K562 (cell line): ENCODE measurements around the gene SMAD3. TPM values are rescaled to one million over a fixed set of nuclear protein-coding genes. Genes with fewer than 3 reads are reported as not detected.

ENCODE experiments used
- ATAC-seq: fragments of 200-7000 bp; cut with Tn5 transposase; 3 replicates; pipeline ENCODE4 v1.9.1; 2020; ENCODE audit warnings: moderate library complexity
- BruUV-seq: library from RNA; stranded (reverse); fragments of 400-500 nt; replicated peaks from 2 replicates; lab custom pipeline; 2021; lab: Mats Ljungman, UMichigan
- CTCF ChIA-PET: fragments of 300-600 bp; formaldehyde crosslinking; extraction: SDS; loops from one replicate; lab custom pipeline; 2021; ENCODE audit warnings: low intra/inter-chr PET ratio; lab: Yijun Ruan, JAX
- POLR2A ChIA-PET: fragments of 300-600, 350-650 bp; sonication (Branson Sonifier 250); formaldehyde crosslinking; extraction: SDS; loops from one replicate; lab custom pipeline; 2021; ENCODE audit warnings: antibody characterized with exemption, inconsistent platforms; lab: Yijun Ruan, JAX
- DNase-seq, 4 experiments: peaks; one replicate each; pipeline versions ENCODE4 v3.0.0 to v3.0.0-alpha.2; 2011 to 2018; ENCODE audit warnings: low spot score in 3 of 4, mixed read lengths in 3 of 4; ENCODE audit errors: extremely low read depth in 1 of 4
- FAIRE-seq: peaks from 2 replicates; lab custom pipeline; 2011; peaks lifted over from hg19 to GRCh38; lab: Jason Lieb, UNC
- H2AFZ ChIP-seq: 2 replicates; pipeline ENCODE4 v1.6.0; 2011; ENCODE audit warnings: low read depth, low read length, control low read depth, inconsistent platforms
- H3K27ac ChIP-seq: fragments of 200-600 bp; 3 replicates; pipeline ENCODE4 v1.8.0; 2011; ENCODE audit warnings: low read depth, mild to moderate bottlenecking, control low read depth, inconsistent platforms, low read length, moderate library complexity, mixed read lengths; ENCODE audit errors: extremely low read depth
- H3K27me3 ChIP-seq, 2 experiments: fragments of 300-600 bp in 1 of 2; 2 replicates in 1 of 2; 3 replicates in 1 of 2; pipeline versions ENCODE4 v1.6.0 to v1.8.0; 2011; ENCODE audit warnings: inconsistent platforms in 2 of 2, low read length in 2 of 2, mild to moderate bottlenecking in 1 of 2, mixed read lengths in 1 of 2, moderate library complexity in 1 of 2; ENCODE audit not compliant: control insufficient read depth in 2 of 2, insufficient read depth in 2 of 2
- H3K36me3 ChIP-seq: fragments of 300-600 bp; 3 replicates; pipeline ENCODE4 v1.8.0; 2011; ENCODE audit warnings: mild to moderate bottlenecking, low read length, inconsistent platforms; ENCODE audit not compliant: control insufficient read depth, insufficient read depth
- H3K4me1 ChIP-seq, 2 experiments: fragments of 200-600 bp in 1 of 2; replicated peaks in 1 of 2; 2 replicates in 1 of 2; 3 replicates in 1 of 2; pipeline versions ENCODE4 v1.5.1 to v1.8.0; 2011; ENCODE audit warnings: inconsistent platforms in 2 of 2, low read length in 2 of 2, mild to moderate bottlenecking in 1 of 2, mixed read lengths in 1 of 2, moderate library complexity in 1 of 2; ENCODE audit not compliant: control insufficient read depth in 2 of 2, insufficient read depth in 2 of 2
- H3K4me2 ChIP-seq: 2 replicates; pipeline ENCODE4 v1.6.1; 2011; ENCODE audit warnings: low read length, control low read depth, inconsistent platforms, mixed read lengths; ENCODE audit not compliant: insufficient read depth
- H3K4me3 ChIP-seq: fragments of 200-600 bp; sonication (generic), shearing (Covaris generic); 2 replicates; pipeline ENCODE4 v1.5.1; 2016; ENCODE audit warnings: control low read depth, inconsistent platforms
- H3K79me2 ChIP-seq: fragments of 200-600 bp; 3 replicates; pipeline ENCODE4 v1.8.0; 2011; ENCODE audit warnings: low read length, inconsistent platforms; ENCODE audit not compliant: control insufficient read depth, insufficient read depth
- H3K9ac ChIP-seq, 2 experiments: 2 replicates each; pipeline versions ENCODE4 v1.6.0 to v1.6.1; 2011; ENCODE audit warnings: low read depth in 2 of 2, low read length in 2 of 2, control low read depth in 1 of 2, inconsistent platforms in 1 of 2, mild to moderate bottlenecking in 1 of 2, mixed read lengths in 1 of 2; ENCODE audit not compliant: insufficient read depth in 1 of 2
- H3K9me1 ChIP-seq: one replicate; pipeline ENCODE4 v1.6.0; 2011; ENCODE audit warnings: inconsistent platforms, mild to moderate bottlenecking, low read length, moderate library complexity; ENCODE audit not compliant: control insufficient read depth, insufficient read depth
- H3K9me3 ChIP-seq: replicated peaks from 2 replicates; pipeline ENCODE4 v1.5.1; 2011; ENCODE audit warnings: low read depth, low read length, inconsistent platforms; ENCODE audit not compliant: control insufficient read depth, insufficient read depth
- H4K20me1 ChIP-seq: replicated peaks from 2 replicates; pipeline ENCODE4 v1.6.1; 2011; ENCODE audit warnings: low read length, inconsistent platforms, mixed read lengths; ENCODE audit not compliant: control insufficient read depth, insufficient read depth
- MGA ChIP-seq: fragments of 450-650 bp; IDR thresholded peaks from 2 replicates; pipeline ENCODE4 v1.6.1; 2016; ENCODE audit warnings: mild to moderate bottlenecking, moderate library complexity
- MTA3 ChIP-seq: fragments of 450-650 bp; formaldehyde crosslinking; IDR thresholded peaks from 2 replicates; pipeline ENCODE4 v1.6.1; 2017; ENCODE audit warnings: mild to moderate bottlenecking, borderline replicate concordance
- XRCC5 ChIP-seq: fragments of 200-400 bp; formaldehyde crosslinking; IDR thresholded peaks from 2 replicates; pipeline ENCODE4 v1.6.1; 2017; ENCODE audit warnings: low read depth, mild to moderate bottlenecking, low read length
- ZNF592 ChIP-seq: fragments of 450-650 bp; IDR thresholded peaks from 2 replicates; pipeline ENCODE4 v1.6.1; 2017; ENCODE audit warnings: antibody characterized with exemption, mild to moderate bottlenecking
- WGBS: fragments of 100-300 bp; shearing (Covaris generic); methylation state at CpG from one replicate; pipeline ENCODE4 v1.1.6; 2016; ENCODE audit warnings: low coverage, mixed read lengths; ENCODE audit not compliant: insufficient coverage; ENCODE audit errors: missing lambda C conversion rate; 5-methylcytosine and 5-hydroxymethylcytosine counted together
- in situ Hi-C: fragments of 300-500 bp; cut with MboI; formaldehyde crosslinking; loops from 4 replicates; pipeline ENCODE4 v1.15.0; 2018; ENCODE audit warnings: inconsistent platforms, mixed read lengths
- intact Hi-C: fragments of 100-400 bp; cut with micrococcal nuclease; formaldehyde crosslinking; loops from 2 replicates; pipeline ENCODE4 v1.14.2; 2022
- polyA plus RNA-seq, 8 experiments: library from polyadenylated mRNA; depleted of rRNA in 4 of 8; stranded (reverse) in 5 of 8; unstranded in 3 of 8; fragments of >200 nt; fragmentation: Nextera tagmentation in 2 of 8; fragmentation: Illumina TruSeq in 1 of 8; extraction: Ambion mirVana in 2 of 8; extraction: Trizol in 1 of 8; gene quantifications; 2 replicates each; pipeline versions ENCODE4 v1.2.1 to v1.2.3, GENCODE V29; 2011 to 2014; ENCODE audit warnings: inconsistent platforms in 1 of 8, missing spikeins in 1 of 8
- total RNA-seq, 7 experiments: library from RNA; depleted of rRNA in 6 of 7; stranded (reverse); fragments of >200 nt in 6 of 7; fragmentation: Illumina TruSeq in 2 of 7; extraction: Trizol in 2 of 7; gene quantifications; 2 replicates each; pipeline versions ENCODE4 v1.2.1 to v1.2.3, GENCODE V29; 2011 to 2021; ENCODE audit warnings: low replicate concordance in 1 of 7

SMAD3 gene
- total and polyA plus RNA-seq, 9 of the 15 experiments (the other 6 are each of a cell fraction or from before 2014, with no cell fraction given): 4.3 to 39.2 (median 11.1) TPM

GRCh38 chr15:67018441-67018840, 47.0 kb upstream of the SMAD3 start:
- Histone ChIP-seq H3K4me2 (no peak overlapping the region), H3K36me3 (no peaks in the 10 kb centered on the region), H3K9me1 (no peaks in the 10 kb centered on the region), H3K27ac (no peak overlapping the region), H3K9me3 (no peaks in the 10 kb centered on the region), H3K4me1 (peaks cover 2 to 10% of the 10 kb centered on the region in 2 experiments), H3K27me3 (no peaks in the 10 kb centered on the region), H4K20me1 (no peaks in the 10 kb centered on the region), H3K79me2 (no peaks in the 10 kb centered on the region), H3K4me3 (no peak overlapping the region), H3K9ac (no peak overlapping the region), H2AFZ (no peak overlapping the region)
- DNase-seq (no peak), FAIRE-seq (no peak), ATAC-seq (no peak)
- ChIA-PET CTCF (no interaction called here), POLR2A (interaction anchor here (0.7 kb wide), 2 partner anchors 26 to 70 kb away, joined by 3 read pairs; no protein-coding TSS in a partner anchor)
- in situ Hi-C loops: no loop called here
- intact Hi-C loops: no loop called here
- WGBS: 49% methylated on average over 10 of the region's 10 CpGs
- BruUV-seq: no TSS peak
- TF ChIP-seq ZNF592 (no peak), MTA3 (no peak), XRCC5 (no peak), MGA (no peak)
